NCI-H82 treated with DMSO at 0.1 percent for 48 hours (cell line): ENCODE data around the gene NUP153.

ENCODE experiments used
- DNase-seq: peaks from one replicate; lab custom pipeline; 2025; ENCODE audit not compliant: unreplicated experiment; lab: John Stamatoyannopoulos, UW

The NUP153 gene

DNA sequence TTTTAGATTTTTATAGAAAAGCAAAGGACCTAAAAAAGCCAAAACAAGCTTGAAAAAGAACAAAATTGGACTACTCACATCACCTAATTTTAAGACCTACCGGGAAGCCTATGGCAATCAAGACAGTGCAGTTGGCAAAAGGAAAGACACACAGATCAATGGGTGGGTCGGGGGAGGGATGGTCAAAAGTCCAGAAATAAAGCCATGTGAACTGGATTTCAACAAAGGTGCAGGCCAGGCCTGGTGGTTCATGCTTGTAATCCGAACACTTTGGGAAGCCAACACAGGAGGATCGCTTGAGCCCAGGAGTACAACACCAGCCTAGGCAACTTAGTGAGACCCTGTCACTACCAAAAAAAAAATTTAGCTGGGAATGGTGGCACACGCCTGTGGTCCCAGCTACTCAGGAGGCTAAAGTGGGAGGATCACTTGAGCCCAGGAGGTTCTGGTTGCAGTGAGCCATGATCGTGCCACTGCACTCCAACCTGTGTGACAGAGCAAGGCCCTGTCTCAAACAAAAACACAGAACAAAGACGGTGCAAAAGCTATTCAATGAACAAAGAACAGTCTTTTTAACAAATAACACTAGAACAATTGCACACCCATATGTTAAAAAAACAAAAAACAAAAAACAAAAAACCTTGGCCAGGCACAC is 34.5 kb downstream of the NUP153 start:
- no peak for DNase-seq

GRCh38 chr6:17666646-17667045 is 40.1 kb downstream of the NUP153 start:
- no peak for DNase-seq

DNA sequence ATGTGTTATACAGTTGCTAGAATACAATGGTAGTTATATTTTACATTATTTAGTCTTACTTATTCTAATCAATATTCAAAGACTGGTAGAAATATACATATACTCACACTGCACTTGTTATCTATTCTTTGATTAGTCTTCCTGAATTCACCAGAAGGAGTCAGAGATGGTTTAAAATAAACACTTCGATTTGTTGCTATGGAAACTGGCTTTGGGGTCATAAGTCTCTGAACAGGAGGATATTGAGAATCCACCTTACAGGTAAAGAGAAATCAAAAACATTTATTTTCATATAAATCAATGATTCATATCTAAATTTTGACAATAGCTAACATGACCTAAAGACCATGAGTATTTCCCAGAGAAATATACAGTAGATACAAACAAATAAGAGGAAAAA is 41.6 kb downstream of the NUP153 start:
- DNase-seq: no peak

- no peak for DNase-seq
Measured at GRCh38 chr6:17663226-17663625, 43.5 kb downstream of the NUP153 start.

- no peak for DNase-seq
Measured at GRCh38 chr6:17662585-17662984, 44.1 kb downstream of the NUP153 start.

DNA sequence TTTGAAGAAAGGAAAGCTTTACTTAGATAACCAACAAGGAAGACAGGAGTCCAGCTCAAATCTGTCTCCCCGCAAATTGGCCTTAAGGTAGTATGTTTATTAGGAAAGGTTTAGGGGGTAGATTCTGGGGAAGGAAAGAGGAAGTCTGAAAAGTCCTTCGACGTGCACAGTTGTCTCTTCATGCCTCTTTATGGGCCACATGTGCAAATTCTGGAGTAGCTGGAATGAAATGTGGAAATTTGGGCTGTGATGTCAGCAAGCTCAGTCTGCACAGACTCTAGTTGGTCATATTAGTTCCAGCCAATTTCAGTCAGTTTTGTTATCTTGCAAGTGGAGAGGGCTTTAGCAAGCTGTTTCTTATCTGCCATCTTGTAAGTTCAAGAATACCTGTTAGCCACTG is 50.1 kb downstream of the NUP153 start:
- no peak for DNase-seq

DNA sequence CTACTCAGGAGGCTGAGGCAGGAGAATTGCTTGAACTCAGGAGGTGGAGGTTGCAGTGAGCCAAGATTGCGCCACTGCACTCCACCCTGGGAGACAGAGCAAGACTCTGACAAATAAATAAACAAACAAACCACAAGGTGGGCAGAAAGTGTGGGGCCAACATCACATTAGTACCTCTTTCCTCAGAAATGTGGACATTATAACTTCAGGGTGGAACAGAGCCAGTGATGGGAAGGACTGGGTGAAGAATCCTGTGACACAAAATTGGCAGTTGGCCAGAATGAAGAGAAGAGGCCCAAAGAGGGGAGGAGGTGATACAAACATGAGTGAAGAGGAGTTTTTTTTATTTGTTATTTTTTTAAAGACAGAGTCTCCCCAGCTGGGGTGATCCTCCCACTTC is 50.6 kb downstream of the NUP153 start:
- no peak for DNase-seq

DNA sequence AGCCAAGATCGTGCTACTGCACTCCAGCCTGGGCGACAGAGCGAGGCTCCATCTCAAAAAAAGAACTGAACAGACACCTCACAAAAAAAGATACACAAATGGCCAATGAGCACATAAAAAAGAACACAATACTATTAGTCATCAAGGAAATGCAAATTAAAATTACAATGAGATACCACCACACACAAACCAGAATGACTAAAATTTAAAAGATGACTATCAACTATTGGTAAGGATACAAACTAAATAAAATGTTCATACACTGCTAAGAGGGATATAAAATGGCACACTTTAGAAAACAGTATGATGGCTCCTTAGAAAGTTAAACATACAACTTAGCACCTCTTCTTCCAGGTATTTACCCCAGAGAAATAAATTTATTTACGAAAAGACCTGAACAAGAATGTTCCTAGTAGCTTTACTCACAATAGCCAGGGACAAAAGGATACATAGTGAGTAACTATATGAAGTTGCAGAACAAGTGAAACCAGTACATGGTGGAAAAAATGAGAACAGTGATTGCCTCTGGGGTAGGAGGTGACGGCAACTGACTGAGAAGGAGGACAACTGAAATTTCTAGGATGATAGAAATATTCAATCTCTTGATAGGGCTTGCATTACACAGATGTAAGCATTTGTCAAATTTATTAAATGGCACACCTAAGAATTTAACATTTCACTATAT is 53.4 kb downstream of the NUP153 start:
- no peak for DNase-seq

DNA sequence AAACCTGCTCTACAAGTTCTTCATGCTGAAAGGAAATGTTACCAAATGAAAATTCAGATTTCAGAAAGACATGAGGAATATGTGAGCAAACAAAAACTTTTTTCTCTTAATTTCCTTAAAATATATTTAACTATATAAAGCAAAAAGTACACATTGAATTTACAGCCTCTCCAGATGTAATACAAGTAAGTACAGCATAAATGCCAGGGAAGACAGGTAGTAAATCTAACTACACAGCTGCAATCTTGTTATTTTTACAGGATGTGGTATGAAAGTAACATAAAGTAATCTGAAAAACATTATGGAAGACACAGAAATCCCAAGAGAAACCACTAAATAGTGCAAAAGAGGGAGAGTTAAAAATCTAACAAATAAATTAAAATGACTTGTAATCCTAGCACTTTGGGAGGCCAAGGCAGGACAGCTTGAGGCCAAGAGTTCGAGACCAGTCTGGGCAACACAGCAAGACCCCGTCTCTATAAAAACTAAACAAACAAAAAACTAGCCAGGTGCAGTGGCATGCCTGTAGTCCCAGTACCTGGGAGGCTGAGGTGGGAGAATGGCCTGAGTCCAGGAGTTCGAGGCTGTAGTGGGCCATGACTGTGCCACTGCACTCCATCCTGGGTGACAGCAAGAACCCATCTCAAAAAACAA is 55.9 kb downstream of the NUP153 start:
- no peak for DNase-seq

GRCh38 chr6:17648745-17649144 is 58.0 kb downstream of the NUP153 start:
- no peak for DNase-seq

GRCh38 chr6:17640477-17640917 is 66.2 kb downstream of the NUP153 start:
- no peak for DNase-seq

DNA sequence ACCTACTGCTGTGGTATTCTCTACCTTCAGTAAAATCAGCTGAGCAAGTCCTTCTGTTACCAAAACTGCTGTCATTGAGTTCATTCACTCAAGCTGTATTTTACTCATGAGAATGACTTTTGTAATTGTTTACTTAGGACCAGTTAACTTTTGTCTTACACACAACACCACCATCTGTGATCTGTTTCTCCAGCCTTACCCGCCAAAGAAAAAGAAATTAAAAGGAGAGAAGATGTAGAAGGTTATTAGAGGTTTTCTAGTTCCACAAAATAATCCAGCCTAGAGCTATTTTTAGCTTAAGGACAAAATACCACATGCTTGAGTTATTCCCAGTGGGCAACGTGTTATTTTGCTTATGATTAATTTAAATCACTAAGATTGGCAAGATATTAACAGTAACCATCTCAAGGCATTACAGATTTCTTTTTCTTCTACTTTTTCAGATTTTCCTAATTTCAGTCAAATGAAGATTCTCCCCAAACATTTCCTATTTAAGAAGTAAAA is 68.5 kb downstream of the NUP153 start:
- DNase-seq: no peak

DNA sequence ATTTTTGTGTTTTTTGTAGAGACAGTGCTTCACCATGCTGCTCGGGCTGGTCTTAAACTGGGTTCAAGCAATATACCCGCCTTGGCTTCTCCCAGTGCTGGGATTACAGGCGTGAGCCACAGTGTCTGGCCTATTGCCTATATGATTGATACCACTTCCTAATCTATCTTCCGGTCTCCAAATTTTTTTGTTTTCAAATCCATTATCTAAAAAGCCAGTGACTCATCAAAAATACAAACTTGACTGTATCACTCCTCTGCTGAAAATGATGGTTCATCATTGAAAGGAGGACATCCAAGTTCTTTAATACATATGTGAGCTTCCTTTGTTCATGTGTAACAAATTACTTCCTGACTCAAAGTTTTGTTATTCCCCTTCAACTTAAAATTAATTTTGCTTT is 71.2 kb downstream of the NUP153 start:
- DNase-seq: no peak

GRCh38 chr6:17633465-17634188 is 73.1 kb downstream of the NUP153 start:
- DNase-seq: no peak

DNA sequence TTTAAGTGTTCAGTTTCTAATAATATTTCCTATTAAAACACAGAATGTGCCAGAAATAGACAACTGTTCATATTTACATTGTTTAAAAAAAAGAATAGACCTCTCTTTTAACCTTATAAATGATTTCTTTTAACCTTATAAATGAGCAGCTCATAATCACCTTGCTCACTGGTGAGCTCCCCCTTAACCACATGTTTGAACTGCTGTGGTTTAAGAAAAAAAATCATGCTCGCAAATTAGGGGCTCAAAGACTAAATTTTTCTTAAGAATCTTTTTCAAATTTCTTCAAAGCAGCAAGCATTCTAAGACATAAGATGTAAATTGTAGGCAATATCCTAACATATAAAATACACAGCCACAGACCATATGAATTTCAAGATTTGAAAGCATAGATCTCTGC is 73.8 kb downstream of the NUP153 start:
- no peak for DNase-seq

DNA sequence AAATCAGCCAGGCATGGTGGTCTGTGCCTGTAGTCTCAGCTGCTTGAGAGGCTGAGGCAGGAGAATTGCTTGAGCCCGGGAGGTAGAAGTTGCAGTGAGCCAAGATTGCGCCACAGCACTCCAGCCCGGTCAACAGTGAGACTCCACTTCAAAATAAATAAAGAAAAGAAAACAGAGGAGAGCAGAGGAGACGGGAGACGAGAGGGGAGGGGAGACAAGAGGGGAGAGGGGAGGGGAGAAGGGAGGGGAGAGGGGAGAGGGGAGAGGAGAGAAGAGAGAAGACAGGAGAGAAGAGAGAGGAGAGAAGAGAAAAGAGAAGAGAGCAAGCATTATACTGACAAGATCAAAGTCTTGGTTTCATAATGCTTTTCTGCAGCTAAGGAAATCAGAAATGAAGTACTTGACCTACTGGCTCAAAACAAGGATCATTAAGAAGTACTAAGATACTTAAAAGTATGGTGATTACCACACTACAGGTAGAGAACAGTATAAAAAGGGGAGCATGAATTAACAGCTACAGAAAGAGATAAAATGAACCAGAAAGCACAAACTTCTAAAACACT is 76.1 kb downstream of the NUP153 start:
- no peak for DNase-seq

GRCh38 chr6:17629824-17630510 is 76.8 kb downstream of the NUP153 start:
- no peak for DNase-seq

GRCh38 chr6:17628873-17629272 is 77.9 kb downstream of the NUP153 start:
- no peak for DNase-seq

- no peak for DNase-seq
Measured at GRCh38 chr6:17624396-17624795, 82.3 kb downstream of the NUP153 start.

DNA sequence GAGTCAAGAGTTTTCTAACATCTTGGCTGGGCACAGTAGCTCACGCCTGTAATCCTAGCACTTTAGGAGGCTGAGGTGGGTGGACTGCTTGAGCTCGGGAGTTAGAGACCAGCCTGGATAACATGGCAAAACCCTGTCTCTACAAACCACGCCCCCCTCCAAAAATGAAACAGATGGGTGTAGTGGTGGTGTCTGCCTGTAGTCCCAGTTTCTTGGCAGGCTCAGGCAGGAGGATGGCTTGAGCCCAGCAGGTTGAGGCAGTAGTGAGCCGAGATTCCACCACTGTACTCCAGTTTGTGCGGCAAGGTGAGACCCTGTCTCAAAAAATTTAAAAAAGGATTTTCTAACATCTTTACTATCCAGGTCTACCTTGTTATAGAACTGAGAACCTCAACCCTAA is 84.6 kb downstream of the NUP153 start:
- DNase-seq: no peak

GRCh38 chr6:17621003-17621402 is 85.7 kb downstream of the NUP153 start:
- DNase-seq: no peak
